Astrocyte (in vitro differentiated cells and primary cell): Measurements from ENCODE around the gene CDH5. TPM values are rescaled to one million over a fixed set of nuclear protein-coding genes. Genes with fewer than 3 reads are reported as not detected.

Source experiments
- DNase-seq: peaks from one replicate; pipeline ENCODE4 v3.0.0-alpha.2; 2010; ENCODE audit warnings: low read depth
- FAIRE-seq: peaks from 2 replicates; lab custom pipeline; 2011; peaks lifted over from hg19 to GRCh38; lab: Jason Lieb, UNC
- H2AFZ ChIP-seq: 2 replicates; pipeline ENCODE4 v1.6.0; 2012; ENCODE audit warnings: low read depth, low read length, inconsistent platforms
- H3K27ac ChIP-seq: 2 replicates; pipeline ENCODE4 v1.5.1; 2011; ENCODE audit warnings: low read depth, low read length, inconsistent platforms
- H3K27me3 ChIP-seq: 2 replicates; pipeline ENCODE4 v1.6.0; 2011; ENCODE audit warnings: low read length, inconsistent platforms; ENCODE audit not compliant: insufficient read depth
- H3K36me3 ChIP-seq: 2 replicates; pipeline ENCODE4 v1.5.1; 2011; ENCODE audit warnings: low read length, inconsistent platforms; ENCODE audit not compliant: insufficient read depth
- H3K4me1 ChIP-seq: 2 replicates; pipeline ENCODE4 v1.5.1; 2011; ENCODE audit warnings: low read length, inconsistent platforms; ENCODE audit not compliant: insufficient read depth
- H3K4me2 ChIP-seq: 2 replicates; pipeline ENCODE4 v1.6.0; 2012; ENCODE audit warnings: low read length, inconsistent platforms
- H3K4me3 ChIP-seq: 2 replicates; pipeline ENCODE4 v1.5.1; 2011; ENCODE audit warnings: low read depth, mild to moderate bottlenecking, low read length, inconsistent platforms; ENCODE audit not compliant: insufficient read depth
- H3K79me2 ChIP-seq: 2 replicates; pipeline ENCODE4 v1.6.0; 2012; ENCODE audit warnings: mild to moderate bottlenecking, low read length, inconsistent platforms; ENCODE audit not compliant: insufficient read depth
- H3K9ac ChIP-seq: 2 replicates; pipeline ENCODE4 v1.6.0; 2012; ENCODE audit warnings: mild to moderate bottlenecking, low read length, inconsistent platforms
- H3K9me3 ChIP-seq: 2 replicates; pipeline ENCODE4 v1.5.1; 2012; ENCODE audit warnings: low read depth, mild to moderate bottlenecking, low read length, inconsistent platforms; ENCODE audit not compliant: insufficient read depth
- H4K20me1 ChIP-seq: 2 replicates; pipeline ENCODE4 v1.6.0; 2012; ENCODE audit warnings: low read length, inconsistent platforms; ENCODE audit not compliant: insufficient read depth
- H3K27ac Mint-ChIP-seq: one replicate; pipeline ENCODE4 v1.8.0; 2021; ENCODE audit warnings: mild to moderate bottlenecking, mixed read lengths; ENCODE audit not compliant: unreplicated experiment
- H3K27me3 Mint-ChIP-seq: one replicate; pipeline ENCODE4 v1.8.0; 2021; ENCODE audit warnings: low read depth, mixed read lengths; ENCODE audit not compliant: unreplicated experiment
- H3K36me3 Mint-ChIP-seq: one replicate; pipeline ENCODE4 v1.8.0; 2021; ENCODE audit warnings: low read depth, mixed read lengths; ENCODE audit not compliant: unreplicated experiment
- H3K4me1 Mint-ChIP-seq: one replicate; pipeline ENCODE4 v1.8.0; 2021; ENCODE audit warnings: low read depth, mixed read lengths; ENCODE audit not compliant: unreplicated experiment
- H3K4me3 Mint-ChIP-seq: one replicate; pipeline ENCODE4 v1.8.0; 2021; ENCODE audit warnings: mild to moderate bottlenecking, moderate library complexity, mixed read lengths; ENCODE audit not compliant: unreplicated experiment
- H3K9me3 Mint-ChIP-seq: one replicate; pipeline ENCODE4 v1.8.0; 2021; ENCODE audit warnings: mild to moderate bottlenecking, mixed read lengths; ENCODE audit not compliant: unreplicated experiment
- CTCF ChIP-seq: IDR thresholded peaks from 2 replicates; pipeline ENCODE4 v1.5.1; 2011; ENCODE audit warnings: low read depth, mild to moderate bottlenecking, inconsistent platforms, low read length, moderate library complexity; ENCODE audit not compliant: insufficient read depth
- EZH2 ChIP-seq: IDR thresholded peaks from 2 replicates; pipeline ENCODE4 v1.6.1; 2012; ENCODE audit warnings: mild to moderate bottlenecking, low read length, inconsistent platforms; ENCODE audit not compliant: insufficient read depth
- total RNA-seq: library from RNA; stranded (reverse); gene quantifications from 2 replicates; pipeline ENCODE4 v1.2.1, GENCODE V29; 2021

Gene CDH5
- total RNA-seq, 1 donor from 2014 or later, result 0.30 TPM

- Histone ChIP-seq H2AFZ (no peak overlapping the region), H3K4me2 (no peak overlapping the region), H3K9ac (no peak overlapping the region), H3K4me1 (no peaks in the 10 kb centered on the region), H3K36me3 (no peaks in the 10 kb centered on the region), H3K27me3 (no peaks in the 10 kb centered on the region), H4K20me1 (no peaks in the 10 kb centered on the region), H3K79me2 (no peaks in the 10 kb centered on the region), H3K9me3 (peaks cover 3% of the 10 kb centered on the region), H3K27ac (no peak overlapping the region), H3K4me3 (no peak overlapping the region)
- DNase-seq, result no peak
- peaks cover 7% of the 10 kb centered on the region for H3K27me3 Mint-ChIP-seq
- peaks cover 11% of the 10 kb centered on the region for H3K4me1 Mint-ChIP-seq
- H3K4me3 Mint-ChIP-seq, result no peak overlapping the region
- no peak overlapping the region for H3K27ac Mint-ChIP-seq
- FAIRE-seq, result no peak
- H3K9me3 Mint-ChIP-seq, result peaks cover 19% of the 10 kb centered on the region
- TF ChIP-seq CTCF (no peak), EZH2 (no peak)
- H3K36me3 Mint-ChIP-seq, result no peaks in the 10 kb centered on the region
Measured at GRCh38 chr16:66416136-66416535, 49.6 kb downstream of the CDH5 start.

- H3K27me3 ChIP-seq, result no peaks in the 10 kb centered on the region
- no peaks in the 10 kb centered on the region for H3K36me3 ChIP-seq
- no peaks in the 10 kb centered on the region for H3K36me3 Mint-ChIP-seq
- no peaks in the 10 kb centered on the region for H3K79me2 ChIP-seq
- no peak overlapping the region for H3K4me3 Mint-ChIP-seq
- peaks cover 11% of the 10 kb centered on the region for H3K27me3 Mint-ChIP-seq
- H3K9me3 ChIP-seq, result peaks cover 3% of the 10 kb centered on the region
- FAIRE-seq (peak; percentile 65), DNase-seq (no peak)
- no peaks in the 10 kb centered on the region for H4K20me1 ChIP-seq
- H3K27ac Mint-ChIP-seq, result no peak overlapping the region
- no peak overlapping the region for H3K9ac ChIP-seq
- no peak overlapping the region for H2AFZ ChIP-seq
- no peak overlapping the region for H3K4me3 ChIP-seq
- no peak overlapping the region for H3K27ac ChIP-seq
- H3K4me1 ChIP-seq, result no peaks in the 10 kb centered on the region
- H3K4me2 ChIP-seq, result peak overlapping the region; percentile 19
- H3K9me3 Mint-ChIP-seq, result peaks cover 19% of the 10 kb centered on the region
- peaks cover 11% of the 10 kb centered on the region for H3K4me1 Mint-ChIP-seq
- no peak for TF ChIP-seq CTCF
- TF ChIP-seq EZH2, result no peak
Measured at GRCh38 chr16:66416939-66417700, 50.6 kb downstream of the CDH5 start.
